Measurements from ENCODE around the gene CPNE9.

CPNE9 gene, protein sequence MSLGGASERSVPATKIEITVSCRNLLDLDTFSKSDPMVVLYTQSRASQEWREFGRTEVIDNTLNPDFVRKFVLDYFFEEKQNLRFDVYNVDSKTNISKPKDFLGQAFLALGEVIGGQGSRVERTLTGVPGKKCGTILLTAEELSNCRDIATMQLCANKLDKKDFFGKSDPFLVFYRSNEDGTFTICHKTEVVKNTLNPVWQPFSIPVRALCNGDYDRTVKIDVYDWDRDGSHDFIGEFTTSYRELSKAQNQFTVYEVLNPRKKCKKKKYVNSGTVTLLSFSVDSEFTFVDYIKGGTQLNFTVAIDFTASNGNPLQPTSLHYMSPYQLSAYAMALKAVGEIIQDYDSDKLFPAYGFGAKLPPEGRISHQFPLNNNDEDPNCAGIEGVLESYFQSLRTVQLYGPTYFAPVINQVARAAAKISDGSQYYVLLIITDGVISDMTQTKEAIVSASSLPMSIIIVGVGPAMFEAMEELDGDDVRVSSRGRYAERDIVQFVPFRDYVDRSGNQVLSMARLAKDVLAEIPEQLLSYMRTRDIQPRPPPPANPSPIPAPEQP
- total RNA-seq = 0.26 to 1.0 reads per million in 2 experiments

DNA sequence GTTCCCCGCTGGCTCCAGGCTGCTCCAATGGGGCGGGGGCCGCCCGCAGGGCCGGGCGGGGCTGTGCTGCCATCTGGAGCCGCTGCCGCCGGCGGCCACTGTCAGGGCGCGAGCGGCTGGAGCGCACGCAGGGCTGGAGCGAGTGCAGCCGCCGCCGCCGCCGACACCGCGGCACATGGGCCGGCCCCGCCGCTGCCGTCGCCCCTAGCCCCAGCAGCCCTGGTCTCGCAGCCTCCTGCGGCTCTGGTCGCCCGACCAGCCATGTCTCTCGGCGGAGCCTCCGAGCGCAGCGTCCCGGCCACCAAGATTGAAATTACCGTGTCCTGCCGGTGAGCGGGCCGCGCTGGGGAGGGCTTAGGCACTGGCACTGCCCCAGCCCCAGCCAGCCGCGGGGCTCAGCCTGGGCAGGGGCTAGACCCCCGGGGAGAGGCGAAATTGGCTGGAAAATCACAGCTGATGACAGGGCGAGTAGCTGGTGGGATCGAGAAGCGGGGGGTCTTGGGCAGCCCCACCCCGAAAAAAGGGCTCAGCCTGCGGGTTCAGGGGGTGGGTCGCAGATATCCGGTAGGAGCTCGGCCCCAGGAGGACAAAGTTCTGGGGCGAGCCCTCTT lies at the start of gene CPNE9:
Gene CPNE9 (plus strand): TSS at position 98 of the 611 bp plus-strand sequence. CDS start 164 bp downstream, at position 262.
- DNase-seq (ENCODE audit: low read depth) = no peak

DNA sequence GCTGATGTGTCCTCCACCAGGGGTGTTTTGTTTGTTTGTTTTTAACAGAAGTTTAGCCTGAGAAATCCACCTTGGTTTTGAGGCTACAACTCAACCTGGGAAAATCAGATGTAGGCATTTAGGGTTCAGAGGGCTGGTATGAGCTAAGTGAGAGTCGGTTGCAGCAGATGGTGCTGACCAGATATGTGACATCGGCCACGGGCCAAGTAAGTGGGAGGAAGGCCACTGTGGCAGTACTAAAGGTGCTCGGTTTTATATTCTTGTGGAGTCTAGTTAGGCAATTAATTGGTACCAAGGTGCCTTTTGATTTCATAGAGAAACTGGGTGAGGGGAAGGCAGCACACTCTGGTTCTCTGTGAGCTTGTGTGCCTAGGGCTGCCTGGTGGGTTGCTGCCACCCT lies 43.8 kb upstream of the CPNE9 start:
- DNase-seq (ENCODE audit: low read depth) = no peak

DNA sequence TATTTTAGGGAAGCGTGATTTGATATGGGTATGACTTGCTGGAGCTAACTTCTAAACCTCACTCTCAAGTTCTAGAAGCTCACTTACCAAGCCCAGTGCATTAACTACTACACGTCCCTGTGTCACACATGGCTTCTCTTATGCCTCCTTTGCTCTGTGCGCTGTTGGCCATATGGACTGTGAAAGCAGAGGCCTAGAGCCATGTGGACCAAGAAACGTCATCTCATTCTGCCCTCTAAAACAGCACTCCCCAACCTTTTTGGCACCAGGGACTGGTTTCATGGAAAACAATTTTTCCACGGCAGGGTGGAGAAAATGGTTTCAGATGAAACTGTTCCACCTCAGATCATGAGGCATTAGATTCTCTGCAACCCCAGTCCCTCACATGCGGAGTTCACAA lies 42.7 kb upstream of the CPNE9 start:
- DNase-seq (ENCODE audit: low read depth) = no peak

DNA sequence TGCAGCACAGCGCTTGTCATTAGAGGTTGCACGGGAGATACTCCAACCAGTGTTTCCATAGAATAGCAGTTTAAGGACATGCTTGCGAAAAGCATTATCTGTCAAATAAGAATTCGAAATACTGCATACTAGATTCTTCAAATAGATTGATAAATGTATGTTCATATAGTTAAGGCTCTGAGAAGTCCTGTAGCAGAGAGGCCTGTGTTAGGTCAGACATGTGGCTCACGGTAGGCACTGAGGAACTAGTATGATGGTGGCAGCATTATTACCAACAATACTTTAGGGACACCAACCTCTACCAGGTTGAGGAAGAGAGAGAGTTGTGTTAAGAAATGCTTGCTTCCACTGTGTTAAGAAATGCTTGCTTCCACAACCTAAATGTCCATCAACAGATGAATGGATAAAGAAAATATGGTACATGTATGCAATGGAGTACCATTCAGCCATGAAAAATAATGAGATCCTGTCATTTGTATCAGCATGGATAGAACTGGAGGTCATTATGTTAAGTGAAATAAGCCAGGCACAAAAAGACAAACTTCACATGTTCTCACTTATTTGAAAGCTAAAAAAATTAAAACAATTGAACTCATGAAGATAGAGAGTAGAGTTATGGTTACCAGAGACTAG lies 39.4 kb upstream of the CPNE9 start:
- DNase-seq (ENCODE audit: low read depth) = no peak

DNA sequence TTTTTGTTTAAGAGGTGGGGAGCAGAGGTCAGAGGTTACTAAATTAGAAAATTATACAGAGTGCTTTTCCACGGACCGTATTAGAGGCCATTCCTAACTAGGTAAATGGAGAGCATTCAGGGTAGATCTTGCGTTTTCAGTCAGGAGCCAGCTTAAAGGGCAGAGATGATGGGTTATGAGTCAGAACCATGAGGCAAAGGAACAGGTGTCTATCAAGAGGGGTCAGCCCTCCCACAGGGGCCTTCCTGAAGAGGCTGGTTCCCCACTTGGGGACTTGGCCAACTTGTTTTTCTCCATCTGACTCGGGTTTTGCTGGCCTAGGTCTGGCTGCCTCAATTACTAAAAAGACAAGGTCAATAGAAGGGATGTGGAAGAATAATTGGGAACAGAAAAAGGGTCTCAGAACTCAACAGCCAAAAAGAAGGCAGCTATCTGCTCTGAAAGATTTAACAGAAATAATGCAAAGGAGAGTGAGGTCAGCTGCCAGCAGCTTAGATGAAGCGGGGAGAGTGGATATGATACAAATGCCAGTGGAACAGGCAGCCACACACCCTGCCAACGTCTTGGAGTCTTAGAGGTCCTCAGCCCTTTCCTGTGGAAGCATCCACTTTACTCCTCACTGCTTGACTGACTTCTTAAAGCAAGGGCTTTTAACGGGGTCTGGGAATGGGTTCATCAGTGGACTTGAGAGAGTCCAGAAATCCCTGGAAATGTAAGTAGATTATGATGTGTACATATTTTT lies 36.8 kb upstream of the CPNE9 start:
- no peak for DNase-seq (ENCODE audit: low read depth)

DNA sequence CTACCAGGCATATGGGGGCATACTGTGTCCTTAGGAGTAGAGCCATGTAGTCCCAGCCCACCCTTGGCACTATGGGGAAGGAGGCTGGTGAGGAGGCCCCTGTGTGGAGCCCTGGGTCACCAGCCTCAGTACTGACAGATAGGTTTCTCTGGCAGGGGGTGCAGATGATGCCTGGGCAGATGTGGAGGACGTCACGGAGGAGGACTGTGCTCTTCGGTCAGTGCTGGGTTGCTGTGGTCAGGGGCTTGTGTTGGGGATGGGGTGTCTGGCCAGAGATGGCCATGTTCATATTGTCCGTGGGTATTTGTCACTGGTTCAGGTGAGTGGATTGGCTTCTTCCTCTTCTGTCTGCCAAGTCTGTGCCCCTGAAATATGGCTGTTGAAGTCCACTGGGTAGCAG lies 34.4 kb upstream of the CPNE9 start:
- DNase-seq (ENCODE audit: low read depth) = no peak

DNA sequence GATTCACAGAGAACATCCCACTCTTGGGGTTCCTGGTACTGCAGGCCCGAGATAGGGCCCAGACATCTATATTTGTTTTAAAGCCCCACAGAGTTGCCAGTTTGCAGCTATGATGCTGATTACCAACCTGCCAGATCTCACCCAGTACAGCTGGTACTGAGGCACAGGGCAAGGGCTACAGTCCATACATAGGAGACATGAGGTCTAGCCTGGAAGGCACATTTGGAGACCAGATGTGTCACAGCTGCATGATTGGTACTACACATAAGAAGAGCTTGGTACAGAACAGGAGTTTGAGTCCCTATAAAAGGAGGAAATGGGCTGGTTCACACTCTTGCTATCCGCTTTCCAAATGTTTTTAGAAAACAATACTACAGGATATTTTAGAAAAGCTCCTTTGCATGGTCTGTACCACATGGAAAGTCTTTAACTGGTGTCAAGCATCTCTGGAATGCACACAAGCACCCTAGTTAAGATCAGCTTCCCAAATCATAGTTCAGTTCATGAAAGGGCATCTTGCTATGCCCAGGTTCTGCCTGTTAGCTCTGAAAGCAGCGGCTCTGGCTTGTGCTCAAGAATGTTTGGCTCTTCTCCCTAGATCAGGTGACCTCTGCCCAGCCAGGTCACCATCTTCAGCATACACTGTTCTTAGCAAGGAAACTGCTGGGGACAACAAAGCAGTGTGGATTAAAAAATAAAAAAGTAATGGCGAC lies 33.8 kb upstream of the CPNE9 start:
- DNase-seq (ENCODE audit: low read depth) = no peak

DNA sequence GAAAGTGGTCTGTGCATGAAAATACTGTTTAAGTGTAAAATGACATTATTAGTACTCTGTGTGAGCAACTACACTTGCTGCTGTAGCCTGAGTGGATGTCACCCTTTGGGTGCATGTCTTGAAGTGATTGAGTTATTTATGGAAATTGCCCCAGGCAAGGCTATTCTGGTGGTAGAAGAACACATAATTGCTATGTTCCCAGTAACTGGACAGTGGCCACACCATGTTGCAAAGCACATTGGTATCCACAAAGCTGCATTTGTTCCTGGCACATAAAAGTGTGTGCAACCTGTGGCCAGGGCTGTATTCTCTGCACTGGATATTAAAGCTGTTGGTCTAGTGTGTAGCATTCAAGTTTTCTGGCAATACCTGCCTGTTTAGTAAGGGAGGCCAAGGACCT lies 30.6 kb upstream of the CPNE9 start:
- DNase-seq (ENCODE audit: low read depth) = no peak

DNA sequence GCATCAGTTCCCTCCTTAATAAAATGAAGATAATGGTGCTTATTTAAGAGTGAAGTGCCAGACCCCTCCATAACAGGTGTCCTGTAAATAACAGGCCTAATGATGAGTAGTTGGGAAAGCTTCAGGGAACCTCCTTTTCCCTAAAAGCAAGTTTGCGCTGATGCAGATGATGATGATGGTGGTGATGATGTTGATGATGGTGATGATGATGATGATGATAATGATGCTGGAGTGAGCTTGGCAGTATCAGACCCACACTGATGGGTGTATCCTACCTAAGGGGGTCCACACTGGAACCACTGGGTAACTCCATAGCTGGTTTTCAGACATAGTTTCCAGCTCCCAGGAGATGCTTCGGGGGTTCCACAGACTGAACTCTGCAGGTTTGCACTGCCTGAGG lies 29.9 kb upstream of the CPNE9 start:
- DNase-seq (ENCODE audit: low read depth) = no peak

DNA sequence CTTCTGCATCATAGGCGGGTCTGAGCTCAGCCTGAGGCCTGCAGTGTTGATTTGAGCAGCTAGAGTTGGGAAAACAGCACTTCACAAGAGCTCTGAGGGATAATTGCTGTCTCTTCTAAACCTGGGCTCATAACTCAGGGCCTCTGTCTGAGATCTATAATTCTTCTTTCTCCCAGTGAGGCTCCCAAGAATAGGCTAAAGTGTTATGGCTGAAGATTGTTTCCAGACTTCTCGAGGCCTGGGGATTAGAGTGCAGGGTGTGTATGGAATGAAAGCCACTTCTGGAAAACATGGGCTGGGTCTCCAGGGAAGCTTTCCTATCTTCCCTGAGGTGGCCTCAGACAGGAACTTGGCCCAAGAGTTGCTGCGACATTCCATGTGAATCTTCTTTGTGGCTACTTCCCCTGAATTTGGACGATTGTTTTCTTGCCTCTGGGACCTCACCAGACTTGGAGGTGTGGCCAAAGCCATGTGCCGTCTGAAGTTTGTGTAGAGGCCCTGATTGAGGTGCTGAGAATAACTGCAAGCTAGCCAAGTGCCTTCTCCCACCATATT lies 27.8 kb upstream of the CPNE9 start:
- DNase-seq (ENCODE audit: low read depth) = no peak

DNA sequence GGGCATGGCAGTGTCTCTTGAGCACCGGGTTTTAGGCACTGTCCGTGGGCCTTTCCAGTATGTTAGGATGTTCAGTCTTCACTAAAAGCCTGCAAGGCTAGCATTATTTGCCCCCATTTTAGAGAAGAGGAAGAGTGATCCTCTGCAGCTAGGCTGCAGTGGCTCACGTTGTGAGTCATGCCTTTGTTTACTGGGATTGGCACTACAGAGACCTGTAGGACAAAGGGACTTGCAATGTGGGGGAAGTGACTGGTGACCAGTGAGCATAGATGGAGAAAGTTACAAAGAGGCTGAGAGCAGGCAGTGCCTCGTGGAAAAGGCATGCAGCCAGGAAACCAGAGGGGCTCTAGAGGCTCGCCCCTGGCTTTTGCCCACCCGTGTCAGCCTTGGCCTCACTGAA lies 26.8 kb upstream of the CPNE9 start:
- no peak for DNase-seq (ENCODE audit: low read depth)

DNA sequence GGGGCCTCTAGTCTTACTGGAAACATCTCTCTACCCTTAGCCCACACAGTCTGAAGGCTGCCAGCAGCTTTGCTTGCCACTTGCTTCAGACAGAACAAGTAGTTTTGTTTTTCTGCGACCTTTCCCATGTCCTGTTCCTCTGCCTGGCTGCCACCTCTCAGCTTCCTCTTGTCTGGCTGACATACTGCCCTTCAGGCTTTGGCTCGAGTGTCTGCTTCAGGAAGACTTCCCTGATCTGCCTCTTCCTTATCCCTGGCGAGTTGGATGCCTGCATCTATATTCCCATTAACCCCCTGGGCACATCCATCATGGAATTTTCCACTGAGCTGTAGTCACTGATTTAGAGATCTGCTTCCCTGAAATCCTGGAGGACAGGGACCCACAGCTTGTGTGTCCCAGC lies 25.1 kb upstream of the CPNE9 start:
- DNase-seq (ENCODE audit: low read depth) = no peak

DNA sequence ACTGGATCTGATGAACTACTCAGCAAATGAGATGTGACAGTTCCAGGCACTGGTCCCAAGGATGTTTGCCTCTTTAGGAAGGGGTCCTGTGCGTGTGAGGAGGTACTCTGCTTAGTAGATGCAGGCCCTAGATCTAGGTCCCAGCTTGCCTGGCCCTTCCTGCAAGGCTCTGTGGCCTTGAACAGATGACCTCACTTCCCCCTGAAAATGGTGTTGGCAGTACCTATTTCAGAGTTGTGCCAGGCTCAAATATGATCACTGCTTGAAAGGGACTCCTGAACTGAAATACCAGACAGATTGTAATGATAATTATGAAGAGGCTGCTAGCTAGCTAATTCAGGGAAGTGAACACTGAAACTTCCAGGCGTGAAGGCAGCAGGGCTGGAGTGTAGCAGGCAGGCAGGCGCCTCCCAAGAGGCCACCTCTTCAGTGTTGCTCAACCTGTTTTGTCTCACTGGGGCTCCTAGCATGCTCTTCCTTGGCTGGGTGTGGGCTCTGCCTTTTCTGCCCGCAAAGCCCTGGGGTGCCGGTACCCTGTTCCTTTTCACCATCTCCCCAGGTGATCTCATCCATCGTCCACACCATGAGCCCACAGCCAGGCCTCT lies 24.1 kb upstream of the CPNE9 start:
- no peak for DNase-seq (ENCODE audit: low read depth)

DNA sequence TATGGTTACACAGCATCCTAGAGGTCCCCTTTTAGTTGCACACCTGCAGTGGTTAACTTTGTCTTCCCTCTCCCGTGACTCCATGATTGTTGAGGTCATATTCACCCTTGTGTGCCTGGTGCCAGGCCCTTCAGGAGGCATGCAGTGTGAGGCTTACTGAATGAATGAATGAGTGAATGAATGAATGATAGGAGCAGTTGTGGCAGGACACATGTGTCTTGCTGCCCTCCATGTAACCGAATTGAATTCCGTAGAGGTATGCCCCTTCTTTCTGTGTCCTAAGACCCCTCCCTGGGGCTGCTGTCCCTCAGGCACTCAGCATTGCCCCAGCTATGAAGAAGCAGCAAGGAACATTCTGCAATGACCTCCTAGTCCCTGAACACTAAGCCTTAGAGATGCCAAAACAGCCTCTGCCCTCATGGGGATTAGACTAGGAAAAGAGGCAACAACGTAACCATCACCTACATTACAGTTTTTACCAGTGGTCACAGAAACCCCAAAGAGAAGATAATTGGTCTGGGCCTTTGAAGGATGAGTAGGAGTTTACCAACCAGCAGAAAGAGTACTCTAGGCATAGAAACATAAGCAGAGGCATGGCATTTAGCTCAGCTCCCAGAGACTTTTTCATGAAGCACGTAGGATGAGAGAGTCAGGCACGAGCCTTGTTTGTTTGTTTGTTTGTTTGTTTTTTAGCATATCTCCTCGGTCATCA lies 22.5 kb upstream of the CPNE9 start:
- no peak for DNase-seq (ENCODE audit: low read depth)

DNA sequence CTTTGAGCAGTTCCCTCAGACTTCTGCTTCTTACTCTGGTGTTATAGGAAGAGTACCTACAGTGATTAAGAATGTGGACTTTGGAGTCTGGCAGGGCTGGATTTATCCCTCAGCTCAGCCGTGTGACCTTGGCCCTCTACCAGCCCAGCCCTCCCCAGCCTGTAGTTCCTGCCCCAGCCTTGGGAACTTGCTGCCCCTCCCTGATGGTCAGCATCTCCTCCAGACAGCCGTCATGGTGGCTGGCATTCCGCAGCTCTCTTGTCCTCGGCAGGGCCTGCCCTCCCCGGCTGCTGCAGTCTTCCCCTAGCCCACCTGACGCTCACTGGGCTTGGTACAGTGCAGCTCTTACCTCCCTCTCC lies 21.9 kb upstream of the CPNE9 start:
- DNase-seq (ENCODE audit: low read depth) = no peak

DNA sequence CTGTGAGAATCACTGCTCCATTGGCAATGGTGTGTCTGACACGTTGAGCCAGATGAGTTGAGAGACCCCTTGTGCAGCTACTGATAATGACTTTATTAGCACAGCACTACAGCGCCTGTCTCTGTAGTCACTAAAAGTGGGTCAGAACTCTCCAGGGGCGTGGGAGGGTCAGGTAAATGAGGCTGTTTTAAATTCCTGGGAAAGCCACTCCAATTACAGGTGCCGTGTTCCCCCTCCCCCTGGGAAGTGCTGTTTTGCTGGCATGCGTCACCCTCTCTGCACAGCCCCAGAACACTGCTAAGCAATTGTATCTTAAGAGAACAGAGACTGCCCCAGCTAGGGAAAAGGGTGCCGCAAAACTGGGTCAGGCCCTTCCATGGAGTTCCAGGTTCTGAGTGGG lies 21.5 kb upstream of the CPNE9 start:
- DNase-seq (ENCODE audit: low read depth) = no peak

DNA sequence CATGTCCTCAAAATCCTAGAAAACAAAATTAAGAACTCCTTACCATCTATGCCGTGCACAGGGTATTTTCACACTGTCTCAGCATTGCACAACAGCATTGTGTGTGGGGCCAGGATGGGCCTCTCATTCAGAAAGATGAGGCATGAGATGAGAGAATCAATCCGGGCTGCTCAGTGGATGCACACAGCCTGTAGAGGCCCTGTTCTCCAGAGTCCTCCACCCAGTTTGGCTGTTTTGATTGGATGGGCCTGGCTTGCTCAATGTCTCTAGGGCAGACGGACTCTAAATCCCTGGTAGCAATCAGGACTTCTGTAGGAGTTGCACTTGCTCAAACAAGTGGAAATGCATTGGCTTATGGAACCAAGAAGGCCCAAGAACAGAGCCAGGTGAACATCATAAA lies 20.2 kb upstream of the CPNE9 start:
- DNase-seq (ENCODE audit: low read depth) = no peak

DNA sequence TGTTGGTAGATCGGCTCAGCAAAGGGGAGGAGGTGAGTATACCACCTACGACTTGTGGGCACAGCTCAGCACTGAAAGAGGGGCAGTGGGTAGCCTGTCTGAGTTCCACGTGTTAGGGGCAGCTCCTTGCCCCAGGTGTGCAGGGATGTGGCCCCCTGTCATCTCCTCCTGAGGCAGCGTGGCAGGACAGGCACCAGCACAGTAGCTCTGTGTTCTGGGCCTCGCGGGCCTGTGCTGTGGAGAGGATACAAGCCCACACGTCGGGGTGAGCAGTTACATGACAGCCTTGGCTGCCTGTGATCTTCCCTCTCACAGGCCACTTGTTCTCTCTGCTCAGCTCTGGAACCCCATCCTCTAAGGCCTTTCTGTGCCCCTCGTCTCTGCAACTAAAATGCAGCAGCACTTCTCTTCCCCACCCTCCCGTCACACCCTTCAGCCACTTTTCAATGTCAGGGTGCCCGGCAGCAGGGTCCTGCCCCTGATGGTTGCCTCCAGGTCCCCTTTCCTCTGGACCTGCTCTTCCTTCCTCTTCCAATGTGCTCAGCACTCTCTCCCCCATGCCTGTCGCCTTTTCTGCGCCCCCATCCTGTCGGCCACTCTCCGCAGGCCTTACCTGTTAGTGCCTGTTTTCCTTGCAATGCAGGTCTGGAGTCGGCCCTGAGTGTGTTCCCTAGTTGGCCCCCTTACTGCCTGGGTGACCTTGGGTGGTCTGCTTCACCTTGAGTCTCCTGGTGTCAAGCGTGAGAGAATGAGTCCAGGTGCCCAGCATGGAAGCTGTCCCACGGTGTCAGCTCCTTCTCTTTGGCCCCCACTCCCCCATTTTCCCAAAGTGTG lies 18.2 kb upstream of the CPNE9 start:
- DNase-seq (ENCODE audit: low read depth) = no peak

DNA sequence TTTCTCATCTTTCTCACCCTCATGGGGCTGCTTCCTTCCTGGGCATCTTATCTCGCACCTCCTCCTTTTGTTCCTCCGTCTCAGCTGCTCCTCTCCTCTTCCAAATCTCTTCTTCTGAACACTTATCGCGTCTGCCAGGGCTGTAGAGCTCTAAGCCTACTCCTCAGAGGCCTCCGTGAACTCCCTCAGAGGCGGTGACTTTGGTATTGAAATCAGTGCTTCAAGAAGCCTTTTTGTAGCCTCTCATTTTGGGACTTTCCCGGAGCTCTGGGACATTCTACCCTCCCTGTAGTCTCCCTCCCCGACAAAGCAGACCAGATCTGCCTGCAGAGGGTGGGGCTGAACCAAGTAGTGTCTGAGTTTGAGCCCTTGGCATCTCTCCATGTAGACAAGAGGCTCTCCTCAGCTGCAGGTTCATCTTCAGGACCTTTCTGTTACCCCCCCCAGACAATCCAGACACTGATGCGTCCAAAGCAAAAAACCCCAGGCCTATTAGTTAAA lies 17.5 kb upstream of the CPNE9 start:
- no peak for DNase-seq (ENCODE audit: low read depth)

Data from T follicular helper cell (primary cell).